Measurements from ENCODE around the gene PHF21A. TPM values are rescaled to one million over a fixed set of nuclear protein-coding genes. Genes with fewer than 3 reads are reported as not detected.

The PHF21A gene
- total and polyA plus RNA-seq, 2 of the 13 experiments (the other 11 are each of a cell fraction or from before 2014, with no cell fraction given) = 4.1 to 34.6 TPM

DNA sequence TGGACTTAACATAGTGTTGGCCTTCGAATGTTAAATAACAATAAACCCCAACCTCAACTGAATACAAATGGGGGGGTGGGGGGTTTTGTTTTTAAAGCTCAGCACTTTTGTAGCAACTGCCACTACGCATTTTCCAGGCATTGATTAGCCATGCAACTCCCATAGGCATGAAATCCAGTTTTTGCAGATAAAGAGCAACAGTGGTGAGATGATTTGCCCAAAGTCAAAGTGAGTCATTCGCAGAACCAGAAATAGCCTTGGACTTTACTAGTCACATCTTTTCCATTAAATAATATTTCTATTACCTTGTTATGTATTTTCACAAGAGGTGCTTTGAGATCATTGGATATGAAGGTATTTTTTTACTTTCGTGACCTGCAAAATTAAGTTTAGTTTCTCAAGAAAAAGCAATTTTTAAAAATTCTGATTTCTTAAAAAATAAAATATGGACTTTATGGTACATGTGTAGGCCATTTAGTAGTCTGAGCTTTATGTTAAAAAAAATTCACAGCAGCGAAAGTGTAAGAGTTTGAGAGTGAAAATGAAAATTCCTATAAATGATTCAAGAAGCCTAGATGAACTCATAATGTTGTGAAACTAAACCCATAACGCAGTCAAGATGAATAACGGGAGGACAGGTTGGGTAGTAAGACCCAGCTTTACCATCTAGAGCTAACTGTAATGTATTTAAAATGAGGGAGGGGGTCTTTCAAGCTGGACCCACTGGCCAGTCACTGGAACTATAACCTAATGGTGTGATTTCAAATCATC, 1.9 kb upstream of the PHF21A start:
- CTCF ChIA-PET (ENCODE audit: low intra/inter-chr PET ratio, low total read pairs) = no interaction called here
- peaks cover 33% of the 10 kb centered on the region for H3K4me1 ChIP-seq (ENCODE audit: insufficient read depth, low read length)
- H3K4me3 ChIP-seq (replicated peaks in 1 of 3; ENCODE audit: insufficient read depth in 1 of 3, low read depth in 2 of 3, low read length in 3 of 3) = no peak overlapping the region; a peak in 1 of 6 replicates
- BruUV-seq (replicated peaks) = no TSS peak
- ATAC-seq = no peak
- POLR2A ChIA-PET = no interaction called here
- H3K27ac ChIP-seq (ENCODE audit: extremely low read length, insufficient read depth, low read length) = no peak overlapping the region
- in situ Hi-C loops (cut with HindIII; ENCODE audit: extremely low pct_ligation_motif_present, low pct_unique_long_range_greater_than_20kb) (no loop called here), intact Hi-C loops (cut with micrococcal nuclease; ENCODE audit: unreplicated experiment) (loop anchor here (10.0 kb wide), 2 partner anchors 68 to 112 kb away; no protein-coding TSS in a partner anchor)
- H3K36me3 ChIP-seq (replicated peaks in 1 of 2; ENCODE audit: control insufficient read depth in 1 of 2, insufficient read depth in 2 of 2, low read length in 2 of 2) = no peaks in the 10 kb centered on the region
- H3K4me2 ChIP-seq (ENCODE audit: low read depth, low read length) = peak overlapping the region; percentile 81
- WGBS (ENCODE audit: low lambda C conversion rate) = 27% methylated on average over 7 of the region's 7 CpGs
- H3K9ac ChIP-seq (ENCODE audit: insufficient read depth, low read depth, low read length) = no peak overlapping the region
- peaks cover 8% of the 10 kb centered on the region for H3K79me2 ChIP-seq (ENCODE audit: insufficient read depth, low read length)
- no peaks in the 10 kb centered on the region for H3K9me3 ChIP-seq (ENCODE audit: low read length)
- H4K20me1 ChIP-seq (ENCODE audit: insufficient read depth, low read length) = peaks cover 6% of the 10 kb centered on the region; the same call in 1 of the 2 replicates
- DNase-seq (ENCODE audit: low spot score) = peak; percentile 27
- H2AFZ ChIP-seq (ENCODE audit: low read length) = no peak overlapping the region
- H3K27me3 ChIP-seq (ENCODE audit: control insufficient read depth in 1 of 2, insufficient read depth in 2 of 2, low read length in 2 of 2) = peaks cover 0 to 2% of the 10 kb centered on the region in 2 experiments; a peak in 1 of 5 replicates
- no peak for FAIRE-seq
- TF ChIP-seq, protein P1, sequence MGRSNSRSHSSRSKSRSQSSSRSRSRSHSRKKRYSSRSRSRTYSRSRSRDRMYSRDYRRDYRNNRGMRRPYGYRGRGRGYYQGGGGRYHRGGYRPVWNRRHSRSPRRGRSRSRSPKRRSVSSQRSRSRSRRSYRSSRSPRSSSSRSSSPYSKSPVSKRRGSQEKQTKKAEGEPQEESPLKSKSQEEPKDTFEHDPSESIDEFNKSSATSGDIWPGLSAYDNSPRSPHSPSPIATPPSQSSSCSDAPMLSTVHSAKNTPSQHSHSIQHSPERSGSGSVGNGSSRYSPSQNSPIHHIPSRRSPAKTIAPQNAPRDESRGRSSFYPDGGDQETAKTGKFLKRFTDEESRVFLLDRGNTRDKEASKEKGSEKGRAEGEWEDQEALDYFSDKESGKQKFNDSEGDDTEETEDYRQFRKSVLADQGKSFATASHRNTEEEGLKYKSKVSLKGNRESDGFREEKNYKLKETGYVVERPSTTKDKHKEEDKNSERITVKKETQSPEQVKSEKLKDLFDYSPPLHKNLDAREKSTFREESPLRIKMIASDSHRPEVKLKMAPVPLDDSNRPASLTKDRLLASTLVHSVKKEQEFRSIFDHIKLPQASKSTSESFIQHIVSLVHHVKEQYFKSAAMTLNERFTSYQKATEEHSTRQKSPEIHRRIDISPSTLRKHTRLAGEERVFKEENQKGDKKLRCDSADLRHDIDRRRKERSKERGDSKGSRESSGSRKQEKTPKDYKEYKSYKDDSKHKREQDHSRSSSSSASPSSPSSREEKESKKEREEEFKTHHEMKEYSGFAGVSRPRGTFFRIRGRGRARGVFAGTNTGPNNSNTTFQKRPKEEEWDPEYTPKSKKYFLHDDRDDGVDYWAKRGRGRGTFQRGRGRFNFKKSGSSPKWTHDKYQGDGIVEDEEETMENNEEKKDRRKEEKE (IDR thresholded peaks at IDR 0.05) = no peak
- TF ChIP-seq ARID5B (CRISPR knock-in tag; IDR thresholded peaks at IDR 0.05) (peak; percentile 13; the same call in 1 of the 2 replicates), MAFK (conservative IDR thresholded peaks at IDR 0.05 in 1 of 2, IDR thresholded peaks at IDR 0.05 in 1 of 2; ENCODE audit: low read length in 2 of 2) (0 out of 4 replicates have a peak, but pooled peaks of 1 of the 2 experiments have one; percentile 4), ZSCAN31 (CRISPR knock-in tag; IDR thresholded peaks at IDR 0.05; ENCODE audit: low read depth) (no peak), MYC (CRISPR knock-in tag; IDR thresholded peaks at IDR 0.05; ENCODE audit: borderline replicate concordance) (no peak), ZFAT (CRISPR knock-in tag; conservative IDR thresholded peaks at IDR 0.05) (no peak), SAP130 (CRISPR knock-in tag; IDR thresholded peaks at IDR 0.05; ENCODE audit: low read depth) (peak; percentile 53; the same call in 1 of the 2 replicates), BCL6 (CRISPR knock-in tag; IDR thresholded peaks at IDR 0.05) (no peak)
- TF ChIP-seq, protein P2, sequence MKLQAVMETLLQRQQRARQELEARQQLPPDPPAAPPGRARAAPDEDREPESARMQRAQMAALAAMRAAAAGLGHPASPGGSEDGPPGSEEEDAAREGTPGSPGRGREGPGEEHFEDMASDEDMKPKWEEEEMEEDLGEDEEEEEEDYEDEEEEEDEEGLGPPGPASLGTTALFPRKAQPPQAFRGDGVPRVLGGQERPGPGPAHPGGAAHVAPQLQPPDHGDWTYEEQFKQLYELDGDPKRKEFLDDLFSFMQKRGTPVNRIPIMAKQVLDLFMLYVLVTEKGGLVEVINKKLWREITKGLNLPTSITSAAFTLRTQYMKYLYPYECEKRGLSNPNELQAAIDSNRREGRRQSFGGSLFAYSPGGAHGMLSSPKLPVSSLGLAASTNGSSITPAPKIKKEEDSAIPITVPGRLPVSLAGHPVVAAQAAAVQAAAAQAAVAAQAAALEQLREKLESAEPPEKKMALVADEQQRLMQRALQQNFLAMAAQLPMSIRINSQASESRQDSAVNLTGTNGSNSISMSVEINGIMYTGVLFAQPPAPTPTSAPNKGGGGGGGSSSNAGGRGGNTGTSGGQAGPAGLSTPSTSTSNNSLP (IDR thresholded peaks at IDR 0.05; ENCODE audit: low read depth, low read length) = 0 out of 2 replicates have a peak, but pooled peaks have one; percentile 22
- TF ChIP-seq, protein P3, sequence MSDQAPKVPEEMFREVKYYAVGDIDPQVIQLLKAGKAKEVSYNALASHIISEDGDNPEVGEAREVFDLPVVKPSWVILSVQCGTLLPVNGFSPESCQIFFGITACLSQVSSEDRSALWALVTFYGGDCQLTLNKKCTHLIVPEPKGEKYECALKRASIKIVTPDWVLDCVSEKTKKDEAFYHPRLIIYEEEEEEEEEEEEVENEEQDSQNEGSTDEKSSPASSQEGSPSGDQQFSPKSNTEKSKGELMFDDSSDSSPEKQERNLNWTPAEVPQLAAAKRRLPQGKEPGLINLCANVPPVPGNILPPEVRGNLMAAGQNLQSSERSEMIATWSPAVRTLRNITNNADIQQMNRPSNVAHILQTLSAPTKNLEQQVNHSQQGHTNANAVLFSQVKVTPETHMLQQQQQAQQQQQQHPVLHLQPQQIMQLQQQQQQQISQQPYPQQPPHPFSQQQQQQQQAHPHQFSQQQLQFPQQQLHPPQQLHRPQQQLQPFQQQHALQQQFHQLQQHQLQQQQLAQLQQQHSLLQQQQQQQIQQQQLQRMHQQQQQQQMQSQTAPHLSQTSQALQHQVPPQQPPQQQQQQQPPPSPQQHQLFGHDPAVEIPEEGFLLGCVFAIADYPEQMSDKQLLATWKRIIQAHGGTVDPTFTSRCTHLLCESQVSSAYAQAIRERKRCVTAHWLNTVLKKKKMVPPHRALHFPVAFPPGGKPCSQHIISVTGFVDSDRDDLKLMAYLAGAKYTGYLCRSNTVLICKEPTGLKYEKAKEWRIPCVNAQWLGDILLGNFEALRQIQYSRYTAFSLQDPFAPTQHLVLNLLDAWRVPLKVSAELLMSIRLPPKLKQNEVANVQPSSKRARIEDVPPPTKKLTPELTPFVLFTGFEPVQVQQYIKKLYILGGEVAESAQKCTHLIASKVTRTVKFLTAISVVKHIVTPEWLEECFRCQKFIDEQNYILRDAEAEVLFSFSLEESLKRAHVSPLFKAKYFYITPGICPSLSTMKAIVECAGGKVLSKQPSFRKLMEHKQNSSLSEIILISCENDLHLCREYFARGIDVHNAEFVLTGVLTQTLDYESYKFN (CRISPR knock-in tag; conservative IDR thresholded peaks at IDR 0.05) = 0 out of 2 replicates have a peak, but pooled peaks have one; percentile 5
